Adrenal gland (tissue), 5 donors: ENCODE data around the gene SUN1.

Source experiments
- POLR2A ChIP-seq, 2 donors: fragments of 450-650 bp; IDR thresholded peaks; one replicate each; pipeline ENCODE4 v1.6.1; 2017; ENCODE audit warnings: antibody characterized with exemption in 2 of 2, mild to moderate bottlenecking in 2 of 2, moderate library complexity in 1 of 2
- TF ChIP-seq, protein P1 (sequence below), 6 experiments: fragments of 450-650 bp in 4 of 6; fragments of 200-600 bp in 2 of 6; sonication (generic) in 1 of 6; IDR thresholded peaks; 1 replicate in 5 of 6; 2 replicates in 1 of 6; pipeline versions ENCODE4 v1.5.1 to v1.8.0; 2016 to 2021; ENCODE audit warnings: antibody characterized with exemption in 6 of 6, mild to moderate bottlenecking in 2 of 6, moderate library complexity in 1 of 6
- donor health status: DM: no; HTN: no; CAD: no.

DNA sequence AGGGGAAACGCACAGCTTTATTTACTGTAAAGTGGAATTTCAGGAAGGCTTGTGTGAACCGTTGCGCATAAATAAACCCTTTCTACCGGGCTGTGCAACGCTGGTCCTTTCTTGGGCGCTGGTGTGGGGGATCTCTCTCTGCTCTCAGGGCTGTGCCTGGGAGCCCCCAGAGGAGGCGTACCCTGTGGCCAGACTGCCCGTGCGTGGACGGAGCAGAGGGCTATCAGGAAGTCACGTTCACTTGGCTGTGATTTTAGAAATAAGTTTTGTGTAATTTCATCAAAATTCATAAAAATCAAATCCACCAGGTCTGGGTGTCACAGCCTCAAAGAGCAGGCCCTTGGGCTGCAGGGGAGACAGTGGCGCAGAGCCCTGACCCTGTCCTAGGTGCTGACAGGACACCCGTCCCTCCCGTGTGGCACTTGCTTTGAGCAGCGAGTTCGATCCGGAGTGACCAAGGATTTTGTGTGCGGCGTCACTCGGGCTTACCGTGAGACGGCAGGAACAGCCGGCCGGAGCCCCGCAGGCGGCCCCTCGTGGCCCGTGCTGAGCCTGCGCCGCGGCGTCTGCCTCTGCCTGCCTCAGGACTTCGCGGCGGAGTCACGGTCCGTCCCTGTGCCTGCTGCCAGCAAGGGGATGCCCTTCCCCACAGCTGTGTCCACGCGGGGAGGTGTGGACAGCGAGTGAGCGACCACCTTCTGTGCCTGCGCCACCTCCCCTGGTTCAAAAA is 64.2 kb downstream of the SUN1 start:
- TF ChIP-seq, protein P1, sequence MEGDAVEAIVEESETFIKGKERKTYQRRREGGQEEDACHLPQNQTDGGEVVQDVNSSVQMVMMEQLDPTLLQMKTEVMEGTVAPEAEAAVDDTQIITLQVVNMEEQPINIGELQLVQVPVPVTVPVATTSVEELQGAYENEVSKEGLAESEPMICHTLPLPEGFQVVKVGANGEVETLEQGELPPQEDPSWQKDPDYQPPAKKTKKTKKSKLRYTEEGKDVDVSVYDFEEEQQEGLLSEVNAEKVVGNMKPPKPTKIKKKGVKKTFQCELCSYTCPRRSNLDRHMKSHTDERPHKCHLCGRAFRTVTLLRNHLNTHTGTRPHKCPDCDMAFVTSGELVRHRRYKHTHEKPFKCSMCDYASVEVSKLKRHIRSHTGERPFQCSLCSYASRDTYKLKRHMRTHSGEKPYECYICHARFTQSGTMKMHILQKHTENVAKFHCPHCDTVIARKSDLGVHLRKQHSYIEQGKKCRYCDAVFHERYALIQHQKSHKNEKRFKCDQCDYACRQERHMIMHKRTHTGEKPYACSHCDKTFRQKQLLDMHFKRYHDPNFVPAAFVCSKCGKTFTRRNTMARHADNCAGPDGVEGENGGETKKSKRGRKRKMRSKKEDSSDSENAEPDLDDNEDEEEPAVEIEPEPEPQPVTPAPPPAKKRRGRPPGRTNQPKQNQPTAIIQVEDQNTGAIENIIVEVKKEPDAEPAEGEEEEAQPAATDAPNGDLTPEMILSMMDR (IDR thresholded peaks at IDR 0.05), result no peak
- TF ChIP-seq POLR2A (IDR thresholded peaks at IDR 0.05), result no peak
